ENCODE results near the gene ALCAM.

- TF ChIP-seq CTCF (IDR thresholded peaks at IDR 0.05), result no peak
- no peak for TF ChIP-seq POLR2AphosphoS5 (IDR thresholded peaks at IDR 0.05)
These were observed 64.5 kb downstream of the ALCAM start for GRCh38 chr3:105431200-105431599.

Measured in transverse colon (tissue), 4 donors.